ENCODE measurements around the gene DCHS1.
A peak's percentile ranks its signal among the peaks of the same experiment; 100 is the strongest.

Gene DCHS1

GRCh38 chr11:6612213-6613041 is 43.2 kb downstream of the DCHS1 start, which contains the start of gene TAF10:
TAF10 (minus strand) TSS chr11:6612216; CDS start chr11:6612189, 27 bp downstream.
- Mint-ChIP-seq H3K4me3 (peak within 1 kb of the TSS; percentile 94), H3K27ac (peak within 1 kb of the TSS; percentile 90), H3K27me3 (ENCODE audit: low read depth) (no peaks in the 10 kb centered on the region), H3K36me3 (ENCODE audit: low read depth) (peaks cover 54% of the 10 kb centered on the region), H3K9me3 (no peaks in the 10 kb centered on the region), H3K4me1 (ENCODE audit: low read depth) (peaks cover 28% of the 10 kb centered on the region)
- peak; percentile 96 for DNase-seq (ENCODE audit: low spot score)

GRCh38 chr11:6611963-6612212 is 43.7 kb downstream of the DCHS1 start:
- Mint-ChIP-seq H3K4me1 (ENCODE audit: low read depth) (peaks cover 30% of the 10 kb centered on the region), H3K9me3 (no peaks in the 10 kb centered on the region), H3K4me3 (peak overlapping the region; percentile 94)

GRCh38 chr11:6611092-6611962 is 44.3 kb downstream of the DCHS1 start:
- peak overlapping the region; percentile 94 for H3K4me3 Mint-ChIP-seq
- H3K4me1 Mint-ChIP-seq (ENCODE audit: low read depth), result peaks cover 31% of the 10 kb centered on the region
- no peaks in the 10 kb centered on the region for H3K9me3 Mint-ChIP-seq
- no peaks in the 10 kb centered on the region for H3K27me3 Mint-ChIP-seq (ENCODE audit: low read depth)
- peaks cover 55% of the 10 kb centered on the region for H3K36me3 Mint-ChIP-seq (ENCODE audit: low read depth)
- peak overlapping the region; percentile 90 for H3K27ac Mint-ChIP-seq
- no peak for DNase-seq (ENCODE audit: low spot score)

More at GRCh38 chr11:6611963-6612212, 43.7 kb downstream of the DCHS1 start:
- Mint-ChIP-seq H3K27me3 (ENCODE audit: low read depth) (no peaks in the 10 kb centered on the region), H3K36me3 (ENCODE audit: low read depth) (peaks cover 57% of the 10 kb centered on the region), H3K27ac (no peak overlapping the region)
- DNase-seq (ENCODE audit: low spot score), result no peak

- Mint-ChIP-seq H3K27me3 (ENCODE audit: low read depth) (no peaks in the 10 kb centered on the region), H3K27ac (peak overlapping the region; percentile 68), H3K4me3 (peak overlapping the region; percentile 94), H3K36me3 (ENCODE audit: low read depth) (peaks cover 55% of the 10 kb centered on the region), H3K9me3 (no peaks in the 10 kb centered on the region), H3K4me1 (ENCODE audit: low read depth) (peaks cover 33% of the 10 kb centered on the region)
- no peak for DNase-seq (ENCODE audit: low spot score)
Measured at GRCh38 chr11:6610591-6610990, 45.0 kb downstream of the DCHS1 start.

GRCh38 chr11:6609502-6610015 is 46.0 kb downstream of the DCHS1 start:
- H3K4me3 Mint-ChIP-seq, result peak overlapping the region; percentile 56
- peaks cover 48% of the 10 kb centered on the region for H3K36me3 Mint-ChIP-seq (ENCODE audit: low read depth)
- DNase-seq (ENCODE audit: low spot score), result no peak
- no peaks in the 10 kb centered on the region for H3K9me3 Mint-ChIP-seq
- peaks cover 34% of the 10 kb centered on the region for H3K4me1 Mint-ChIP-seq (ENCODE audit: low read depth)
- H3K27ac Mint-ChIP-seq, result no peak overlapping the region
- H3K27me3 Mint-ChIP-seq (ENCODE audit: low read depth), result no peaks in the 10 kb centered on the region

- DNase-seq (ENCODE audit: low spot score), result no peak
- Mint-ChIP-seq H3K27me3 (ENCODE audit: low read depth) (no peaks in the 10 kb centered on the region), H3K4me1 (ENCODE audit: low read depth) (peaks cover 34% of the 10 kb centered on the region), H3K4me3 (peak overlapping the region; percentile 4), H3K9me3 (no peaks in the 10 kb centered on the region), H3K27ac (peak overlapping the region; percentile 3), H3K36me3 (ENCODE audit: low read depth) (peaks cover 48% of the 10 kb centered on the region)
Measured at GRCh38 chr11:6608726-6609501, 46.7 kb downstream of the DCHS1 start.

- no peak for DNase-seq (ENCODE audit: low spot score)
- Mint-ChIP-seq H3K27ac (no peak overlapping the region), H3K9me3 (no peaks in the 10 kb centered on the region), H3K4me1 (ENCODE audit: low read depth) (peaks cover 34% of the 10 kb centered on the region), H3K27me3 (ENCODE audit: low read depth) (no peaks in the 10 kb centered on the region), H3K36me3 (ENCODE audit: low read depth) (peaks cover 48% of the 10 kb centered on the region), H3K4me3 (no peak overlapping the region)
Measured at GRCh38 chr11:6608011-6608410, 47.6 kb downstream of the DCHS1 start.

GRCh38 chr11:6607190-6607795 is 48.3 kb downstream of the DCHS1 start:
- H3K27ac Mint-ChIP-seq, result peak overlapping the region; percentile 78
- H3K4me1 Mint-ChIP-seq (ENCODE audit: low read depth), result peaks cover 38% of the 10 kb centered on the region
- H3K9me3 Mint-ChIP-seq, result no peaks in the 10 kb centered on the region
- no peaks in the 10 kb centered on the region for H3K27me3 Mint-ChIP-seq (ENCODE audit: low read depth)
- DNase-seq (ENCODE audit: low spot score), result no peak
- H3K4me3 Mint-ChIP-seq, result no peak overlapping the region
- H3K36me3 Mint-ChIP-seq (ENCODE audit: low read depth), result peaks cover 48% of the 10 kb centered on the region

- Mint-ChIP-seq H3K9me3 (no peaks in the 10 kb centered on the region), H3K4me3 (no peak overlapping the region), H3K36me3 (ENCODE audit: low read depth) (peaks cover 51% of the 10 kb centered on the region), H3K4me1 (ENCODE audit: low read depth) (peaks cover 42% of the 10 kb centered on the region), H3K27me3 (ENCODE audit: low read depth) (no peaks in the 10 kb centered on the region), H3K27ac (peak overlapping the region; percentile 4)
- peak; percentile 80 for DNase-seq (ENCODE audit: low spot score)
Measured at GRCh38 chr11:6606471-6607189, 49.0 kb downstream of the DCHS1 start.

GRCh38 chr11:6604790-6605189 is 50.8 kb downstream of the DCHS1 start:
- Mint-ChIP-seq H3K27ac (no peak overlapping the region), H3K27me3 (ENCODE audit: low read depth) (no peaks in the 10 kb centered on the region), H3K36me3 (ENCODE audit: low read depth) (peaks cover 41% of the 10 kb centered on the region), H3K4me3 (no peak overlapping the region), H3K9me3 (no peaks in the 10 kb centered on the region), H3K4me1 (ENCODE audit: low read depth) (peaks cover 33% of the 10 kb centered on the region)
- no peak for DNase-seq (ENCODE audit: low spot score)

GRCh38 chr11:6604081-6604626 is 51.5 kb downstream of the DCHS1 start:
- H3K4me1 Mint-ChIP-seq (ENCODE audit: low read depth), result peaks cover 32% of the 10 kb centered on the region
- H3K4me3 Mint-ChIP-seq, result no peak overlapping the region
- H3K36me3 Mint-ChIP-seq (ENCODE audit: low read depth), result peaks cover 40% of the 10 kb centered on the region
- DNase-seq (ENCODE audit: low spot score), result peak; percentile 47
- no peaks in the 10 kb centered on the region for H3K9me3 Mint-ChIP-seq
- H3K27ac Mint-ChIP-seq, result no peak overlapping the region
- no peaks in the 10 kb centered on the region for H3K27me3 Mint-ChIP-seq (ENCODE audit: low read depth)

GRCh38 chr11:6603287-6604080 is 52.1 kb downstream of the DCHS1 start, which contains the start of the genes ILK and RRP8:
ILK (plus strand) TSS chr11:6603774; CDS start chr11:6604272, 498 bp downstream.
RRP8 (minus strand) TSS chr11:6603616; CDS start chr11:6603502, 114 bp downstream.
- H3K4me1 Mint-ChIP-seq (ENCODE audit: low read depth), result peaks cover 27% of the 10 kb centered on the region
- no peak within 1 kb of the TSS for H3K27ac Mint-ChIP-seq
- H3K27me3 Mint-ChIP-seq (ENCODE audit: low read depth), result no peaks in the 10 kb centered on the region
- peak; percentile 87 for DNase-seq (ENCODE audit: low spot score)
- H3K36me3 Mint-ChIP-seq (ENCODE audit: low read depth), result peaks cover 39% of the 10 kb centered on the region
- no peak within 1 kb of the TSS for H3K4me3 Mint-ChIP-seq
- no peaks in the 10 kb centered on the region for H3K9me3 Mint-ChIP-seq

Measured in T-helper 2 cell treated with Interferon-gamma antibody and Interleukin-4, amounts not matched to agents 5 μg/mL and 100 μg/mL, for 36 hours (primary cell).